Measurements from ENCODE around the gene RADIL. TPM values are rescaled to one million over a fixed set of nuclear protein-coding genes. Genes with fewer than 3 reads are reported as not detected.

Gene RADIL
- total RNA-seq, 3 donors from 2014 or later = 0.35 to 7.4 (median 1.1) TPM

DNA sequence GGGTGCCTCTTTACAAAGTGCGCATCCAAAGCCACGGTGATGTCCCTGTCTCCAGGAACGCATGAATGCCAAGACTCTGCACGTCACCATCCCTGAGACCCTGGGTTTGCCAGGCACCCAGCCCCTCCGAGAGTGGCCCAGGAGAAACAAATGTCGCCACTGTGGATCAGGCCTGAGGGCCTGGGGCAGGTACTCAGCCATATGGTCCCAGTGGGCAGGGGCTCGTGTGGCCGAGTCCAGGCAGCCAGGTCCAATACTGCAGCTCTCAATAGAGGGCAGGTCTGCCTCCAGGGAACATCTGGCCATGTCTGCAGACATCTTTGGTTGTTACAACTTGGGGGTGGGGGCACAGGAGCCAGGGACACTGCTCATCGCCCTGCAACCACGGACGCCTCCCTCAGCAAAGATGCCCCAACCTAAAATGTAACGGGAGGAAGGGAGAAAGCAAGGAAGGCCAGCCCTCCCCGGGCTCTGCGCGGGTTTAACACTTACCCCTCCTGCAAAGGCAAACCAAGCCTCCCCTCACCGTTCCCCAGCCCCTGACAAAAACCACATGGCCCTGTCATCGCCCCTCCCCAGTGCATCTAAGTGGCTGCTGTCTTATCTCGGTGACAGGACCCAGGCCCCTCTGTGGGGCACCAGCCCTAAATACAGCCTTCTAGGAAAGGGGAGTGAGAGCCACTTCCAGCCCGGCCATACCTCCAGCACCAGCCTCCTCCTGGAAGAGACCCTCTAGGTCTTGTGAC is 11.4 kb downstream of the RADIL start:
- Histone ChIP-seq H3K4me1 (ENCODE audit: low read depth) (no peaks in the 10 kb centered on the region), H3K9me3 (no peaks in the 10 kb centered on the region), H3K36me3 (ENCODE audit: low read depth) (no peaks in the 10 kb centered on the region), H3K4me3 (no peak overlapping the region)
- no peak for TF ChIP-seq CTCF (IDR thresholded peaks at IDR 0.05)
- DNase-seq (no peak), ATAC-seq (no peak)
- intact Hi-C loops (cut with DNase I, micrococcal nuclease) = no loop called here

- TF ChIP-seq CTCF (IDR thresholded peaks at IDR 0.05) = no peak
- no peak overlapping the region for H3K4me3 ChIP-seq
- H3K36me3 ChIP-seq (ENCODE audit: low read depth) = no peaks in the 10 kb centered on the region
- no peak for ATAC-seq
- no peaks in the 10 kb centered on the region for H3K4me1 ChIP-seq (ENCODE audit: low read depth)
- DNase-seq = no peak
- H3K9me3 ChIP-seq = no peaks in the 10 kb centered on the region
- intact Hi-C loops (cut with DNase I, micrococcal nuclease) = no loop called here
Measured at GRCh38 chr7:4871056-4871680, 12.3 kb downstream of the RADIL start.

DNA sequence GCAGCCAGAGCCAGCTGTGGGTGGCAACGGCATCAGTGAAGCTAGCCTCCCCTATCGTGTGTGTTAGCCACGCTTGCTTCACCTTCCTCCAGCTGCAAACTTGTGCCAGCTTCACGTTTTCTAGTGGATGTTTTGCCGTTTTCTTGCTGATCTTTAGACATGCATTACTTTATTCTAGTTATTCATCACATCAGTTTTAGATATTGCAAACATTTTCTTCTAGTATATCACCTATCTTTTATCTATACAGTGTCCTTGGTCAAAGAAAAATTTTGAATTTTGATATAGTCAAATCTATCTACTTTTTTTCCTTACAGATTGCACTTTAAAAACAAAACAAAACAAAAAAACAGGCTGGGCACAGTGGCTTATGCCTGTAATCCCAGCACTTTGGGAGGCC is 15.0 kb downstream of the RADIL start:
- Histone ChIP-seq H3K9me3 (no peaks in the 10 kb centered on the region), H3K4me3 (no peak overlapping the region), H3K4me1 (ENCODE audit: low read depth) (no peaks in the 10 kb centered on the region), H3K36me3 (ENCODE audit: low read depth) (no peaks in the 10 kb centered on the region)
- intact Hi-C loops (cut with DNase I, micrococcal nuclease) = no loop called here
- ATAC-seq (no peak), DNase-seq (no peak)
- no peak for TF ChIP-seq CTCF (IDR thresholded peaks at IDR 0.05)

- H3K36me3 ChIP-seq (ENCODE audit: low read depth) = no peaks in the 10 kb centered on the region
- ATAC-seq (no peak), DNase-seq (no peak)
- H3K4me3 ChIP-seq = no peak overlapping the region
- no peak for TF ChIP-seq CTCF (IDR thresholded peaks at IDR 0.05)
- H3K9me3 ChIP-seq = no peaks in the 10 kb centered on the region
- intact Hi-C loops (cut with DNase I, micrococcal nuclease) = no loop called here
- H3K4me1 ChIP-seq (ENCODE audit: low read depth) = no peaks in the 10 kb centered on the region
Measured at GRCh38 chr7:4866528-4867496, 16.7 kb downstream of the RADIL start.

- no peak for ATAC-seq
- intact Hi-C loops (cut with DNase I, micrococcal nuclease) = no loop called here
- Histone ChIP-seq H3K9me3 (no peaks in the 10 kb centered on the region), H3K36me3 (ENCODE audit: low read depth) (no peaks in the 10 kb centered on the region), H3K4me1 (ENCODE audit: low read depth) (no peaks in the 10 kb centered on the region), H3K4me3 (no peak overlapping the region)
- DNase-seq = no peak
- TF ChIP-seq CTCF (IDR thresholded peaks at IDR 0.05) = no peak
Measured at GRCh38 chr7:4862156-4862555, 21.4 kb downstream of the RADIL start.
